Right ventricle myocardium inferior (tissue), 1 donor: ENCODE measurements around the gene LYST. TPM values are rescaled to one million over a fixed set of nuclear protein-coding genes. Genes with fewer than 3 reads are reported as not detected.

Experiments
- ATAC-seq: fragments of 200-7000 bp; cut with Tn5 transposase; one replicate; pipeline ENCODE4 v1.9.1; 2020; ENCODE audit warnings: mild to moderate bottlenecking, moderate library complexity
- DNase-seq: peaks from one replicate; pipeline ENCODE4 v3.0.0; 2021; ENCODE audit errors: missing footprints
- intact Hi-C: fragments of 100-400 bp; cut with DNase I; formaldehyde crosslinking; loops from one replicate; pipeline ENCODE4 v1.11.0; 2022
- total RNA-seq: library from RNA; stranded (reverse); fragmentation: NEBNext Ultra II Directional; extraction: Animal tissue kit (Norgen Biotek cat#: 25700); gene quantifications from one replicate; pipeline ENCODE4 v1.2.1, GENCODE V29; 2021
- donor health status: DM: no; HTN: yes; CAD: no; lungs with severe emphysema.

LYST gene
- total RNA-seq, 1 donor from 2014 or later = 10.6 TPM

- intact Hi-C loops = no loop called here
- peak; percentile 50 for ATAC-seq
Observed at GRCh38 chr1:235892734-235893413, 26.2 kb upstream of the LYST start.

DNA sequence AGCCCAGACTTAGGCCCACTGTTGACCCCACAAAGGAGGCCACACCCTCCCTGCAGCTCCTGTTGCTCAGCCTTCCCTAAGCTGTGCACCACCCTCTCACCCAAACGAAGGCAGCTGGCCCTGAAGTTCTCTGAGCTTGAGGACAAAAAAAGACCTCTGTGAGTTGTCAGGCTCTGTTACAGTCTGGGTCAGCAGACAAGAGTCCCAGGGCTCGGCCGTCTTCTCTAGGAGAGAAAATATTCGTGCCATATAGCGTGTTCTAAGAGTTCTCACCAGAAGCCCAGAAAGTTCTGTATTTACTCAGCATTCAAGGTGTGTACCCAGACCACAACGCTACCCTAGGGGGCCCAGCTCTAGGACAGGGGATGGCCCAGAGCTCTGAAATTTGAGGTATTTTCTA lies 25.5 kb upstream of the LYST start:
- no peak for DNase-seq
- intact Hi-C loops = no loop called here
- ATAC-seq = no peak

More at GRCh38 chr1:235892734-235893413, 26.2 kb upstream of the LYST start:
- no peak for DNase-seq

DNA sequence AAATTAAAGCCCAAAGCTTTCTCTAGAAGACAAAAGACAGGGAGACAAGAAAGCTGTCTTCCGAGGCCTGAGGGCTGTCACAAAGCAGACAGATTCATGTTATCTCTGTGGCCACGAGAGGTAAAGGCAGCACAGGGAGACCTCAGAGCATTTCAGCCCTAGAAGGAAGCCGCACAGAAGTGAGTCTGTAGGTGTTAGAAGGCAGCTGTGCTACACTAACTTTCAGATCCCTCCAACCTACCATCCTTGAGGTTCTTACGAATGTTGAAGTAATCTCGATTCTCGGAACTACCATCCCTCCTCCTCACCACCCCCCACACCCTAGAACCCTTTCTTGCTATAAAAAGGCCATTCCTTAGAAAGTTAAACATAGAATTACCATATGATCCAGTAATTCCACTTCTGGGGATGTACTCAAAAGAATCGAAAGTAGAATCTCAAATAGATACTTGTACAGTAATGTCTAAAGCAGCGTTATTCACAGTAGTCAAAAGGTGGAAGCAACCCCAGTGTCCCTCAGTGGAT lies 21.5 kb upstream of the LYST start:
- ATAC-seq (no peak), DNase-seq (no peak)
- intact Hi-C loops = no loop called here

DNA sequence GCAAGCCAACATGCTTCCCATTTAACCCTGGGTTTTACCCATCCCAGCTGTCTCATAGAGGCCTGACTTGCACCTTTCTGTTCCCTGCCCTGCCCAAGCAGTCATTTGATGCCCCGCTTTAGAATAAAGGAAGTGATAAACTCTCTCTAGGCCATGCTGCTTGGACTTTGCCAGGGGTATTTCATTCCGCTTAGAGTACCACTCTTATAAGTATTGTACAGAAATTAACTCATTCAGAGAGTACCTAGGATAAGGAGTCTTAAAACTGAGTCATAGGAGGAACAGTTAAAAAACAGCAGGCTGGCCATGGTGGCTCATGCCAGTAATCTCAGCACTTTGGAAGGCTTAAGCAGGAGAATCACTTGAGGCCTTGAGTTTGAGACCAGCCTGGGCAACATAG lies 21.0 kb upstream of the LYST start:
- no peak for DNase-seq
- no peak for ATAC-seq
- intact Hi-C loops = no loop called here

DNA sequence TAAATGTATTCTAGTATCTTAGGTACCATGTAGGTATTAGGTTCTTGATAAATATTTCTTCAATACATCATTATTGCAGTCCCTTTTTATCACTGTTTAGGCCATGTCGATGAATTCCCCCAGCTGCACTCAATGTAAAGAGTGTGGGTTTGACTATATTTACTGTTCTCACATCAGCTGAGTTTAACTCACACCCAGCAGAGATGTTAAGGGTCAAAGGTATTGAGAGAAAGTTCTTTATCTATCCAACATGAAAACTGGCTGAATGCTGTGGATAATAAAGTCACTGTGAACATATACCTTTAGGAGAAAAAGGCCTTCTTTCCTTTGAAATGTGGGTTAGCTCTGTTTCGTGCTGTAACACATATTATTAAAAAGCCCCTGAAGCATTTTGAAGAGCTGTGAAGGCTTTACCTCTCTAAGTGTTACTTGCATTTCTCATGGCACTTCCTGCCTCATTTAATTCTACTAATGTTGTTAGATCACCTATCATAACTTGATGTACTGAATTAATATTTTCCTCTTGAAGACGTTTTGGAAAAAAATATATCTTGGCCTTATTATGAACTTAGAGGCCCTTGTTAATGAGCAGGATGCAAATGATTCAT lies 19.1 kb upstream of the LYST start:
- intact Hi-C loops = no loop called here
- no peak for ATAC-seq
- DNase-seq = no peak

DNA sequence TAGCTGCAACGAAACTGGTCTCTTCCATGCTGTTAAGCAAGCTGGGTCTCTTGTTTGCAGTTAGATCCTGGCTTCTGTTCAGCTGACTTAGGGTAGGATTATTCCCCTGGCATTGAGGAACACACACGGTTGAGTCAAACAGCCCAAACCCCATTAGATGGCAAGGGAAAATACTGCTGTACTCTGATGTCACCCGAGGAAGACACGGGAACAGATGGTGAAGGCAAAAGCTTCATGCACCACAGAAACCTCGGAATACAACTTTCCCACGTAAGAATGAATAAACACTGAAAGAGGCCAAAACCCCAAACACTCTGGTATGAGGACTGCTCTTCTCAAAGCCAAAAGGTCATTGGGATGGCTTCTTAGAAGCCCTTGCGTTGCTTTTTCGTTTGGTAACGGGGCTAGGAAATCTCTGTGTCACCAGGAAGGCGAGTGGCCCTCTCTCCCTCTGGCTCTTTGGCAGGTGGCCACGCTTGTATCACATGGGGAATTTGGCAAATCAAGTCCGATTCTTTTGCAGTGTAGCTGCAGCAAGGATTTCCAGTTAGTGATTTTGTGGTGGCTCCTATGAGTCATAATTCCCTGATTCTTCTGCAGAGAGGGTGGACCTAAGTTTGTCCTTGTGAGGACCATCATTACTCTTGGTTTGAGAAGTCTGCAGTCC lies 16.7 kb upstream of the LYST start:
- intact Hi-C loops = no loop called here
- DNase-seq (peak; percentile 86), ATAC-seq (peak; percentile 84)

DNA sequence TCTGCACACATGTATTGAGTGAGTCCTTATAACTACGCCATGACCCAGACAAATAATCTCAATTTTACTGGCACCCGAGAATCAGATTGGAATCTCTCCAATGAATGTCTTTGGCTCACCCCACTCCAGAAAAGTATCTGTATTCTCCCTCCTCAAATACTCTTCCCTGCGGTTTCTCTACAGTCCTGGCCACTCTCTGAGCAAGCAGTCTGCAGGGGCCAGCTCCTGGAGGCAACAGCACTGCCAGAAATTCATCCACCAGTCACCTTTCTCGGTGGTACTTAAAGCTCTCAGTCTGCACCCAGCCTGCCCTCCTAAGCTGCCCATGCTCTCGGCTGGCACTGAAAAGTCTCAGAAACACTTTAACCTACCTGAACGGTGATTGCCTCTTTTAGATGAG lies 16.1 kb upstream of the LYST start:
- no peak for DNase-seq
- intact Hi-C loops = no loop called here
- peak; percentile 26 for ATAC-seq

- no peak for DNase-seq
- ATAC-seq = no peak
- intact Hi-C loops = no loop called here
Observed at GRCh38 chr1:235881930-235882700, 15.4 kb upstream of the LYST start.

- ATAC-seq = no peak
- no peak for DNase-seq
- intact Hi-C loops = no loop called here
Observed at GRCh38 chr1:235878082-235878811, 11.5 kb upstream of the LYST start.

GRCh38 chr1:235876402-235876841 lies 9.7 kb upstream of the LYST start:
- intact Hi-C loops = no loop called here
- ATAC-seq = no peak
- DNase-seq = no peak

DNA sequence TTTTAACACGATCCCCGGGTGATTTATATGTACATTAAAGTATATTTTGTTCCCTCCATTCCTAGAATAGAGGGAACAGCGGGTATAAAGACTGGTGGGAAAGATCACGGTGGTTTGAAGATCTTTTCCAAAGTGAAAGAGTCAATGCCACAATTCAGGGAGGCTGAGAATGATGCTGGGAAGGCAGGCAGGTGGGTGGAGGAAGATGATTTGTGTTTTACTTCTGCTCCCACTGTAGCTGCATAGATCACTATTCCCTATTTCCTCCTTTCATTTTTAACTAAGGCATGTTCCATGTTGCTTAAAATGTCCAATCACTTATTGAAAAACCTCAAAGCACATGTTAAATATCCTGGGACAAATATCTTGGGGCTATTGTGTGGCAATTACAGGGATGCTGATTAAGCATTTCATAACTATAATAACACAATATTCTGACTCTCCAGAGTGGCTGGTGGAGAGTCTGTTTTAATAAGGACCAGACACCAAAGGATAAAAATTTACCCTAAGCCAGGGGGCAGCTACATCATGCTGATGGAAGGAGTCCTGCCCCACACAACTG lies 8.4 kb upstream of the LYST start:
- intact Hi-C loops = no loop called here
- DNase-seq (no peak), ATAC-seq (no peak)

- ATAC-seq = no peak
- no peak for DNase-seq
- intact Hi-C loops = no loop called here
Observed at GRCh38 chr1:235874261-235874660, 7.6 kb upstream of the LYST start.

DNA sequence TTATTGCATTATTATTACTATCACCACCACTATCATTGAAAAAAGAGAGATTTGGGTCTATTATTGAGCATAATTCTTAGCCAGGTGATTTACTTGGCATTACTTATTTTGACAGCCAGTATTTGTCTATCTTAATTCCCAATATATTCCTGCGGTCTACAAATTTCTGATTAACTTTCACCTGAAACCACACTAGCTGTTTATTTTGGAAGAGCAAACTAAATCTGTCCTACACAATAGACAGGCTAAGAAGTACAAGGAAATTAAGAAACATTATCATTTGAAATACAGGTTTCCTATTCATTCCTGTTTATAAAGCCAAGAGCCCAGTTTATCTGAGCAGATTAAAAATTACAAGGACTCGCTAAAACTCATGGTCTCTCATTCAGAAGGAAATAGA lies 6.9 kb upstream of the LYST start:
- ATAC-seq (no peak), DNase-seq (no peak)
- intact Hi-C loops = no loop called here

- no peak for ATAC-seq
- intact Hi-C loops = no loop called here
- DNase-seq = no peak
Observed at GRCh38 chr1:235873045-235873444, 6.3 kb upstream of the LYST start.

GRCh38 chr1:235872270-235872669 lies 5.6 kb upstream of the LYST start:
- ATAC-seq (no peak), DNase-seq (no peak)
- intact Hi-C loops = no loop called here

- ATAC-seq (no peak), DNase-seq (no peak)
- intact Hi-C loops = loop anchor here (10.0 kb wide), 1 partner anchor 197 kb away; the partner anchor contains the start of gene NID1
Observed at GRCh38 chr1:235867903-235868469, 1.3 kb upstream of the LYST start.

DNA sequence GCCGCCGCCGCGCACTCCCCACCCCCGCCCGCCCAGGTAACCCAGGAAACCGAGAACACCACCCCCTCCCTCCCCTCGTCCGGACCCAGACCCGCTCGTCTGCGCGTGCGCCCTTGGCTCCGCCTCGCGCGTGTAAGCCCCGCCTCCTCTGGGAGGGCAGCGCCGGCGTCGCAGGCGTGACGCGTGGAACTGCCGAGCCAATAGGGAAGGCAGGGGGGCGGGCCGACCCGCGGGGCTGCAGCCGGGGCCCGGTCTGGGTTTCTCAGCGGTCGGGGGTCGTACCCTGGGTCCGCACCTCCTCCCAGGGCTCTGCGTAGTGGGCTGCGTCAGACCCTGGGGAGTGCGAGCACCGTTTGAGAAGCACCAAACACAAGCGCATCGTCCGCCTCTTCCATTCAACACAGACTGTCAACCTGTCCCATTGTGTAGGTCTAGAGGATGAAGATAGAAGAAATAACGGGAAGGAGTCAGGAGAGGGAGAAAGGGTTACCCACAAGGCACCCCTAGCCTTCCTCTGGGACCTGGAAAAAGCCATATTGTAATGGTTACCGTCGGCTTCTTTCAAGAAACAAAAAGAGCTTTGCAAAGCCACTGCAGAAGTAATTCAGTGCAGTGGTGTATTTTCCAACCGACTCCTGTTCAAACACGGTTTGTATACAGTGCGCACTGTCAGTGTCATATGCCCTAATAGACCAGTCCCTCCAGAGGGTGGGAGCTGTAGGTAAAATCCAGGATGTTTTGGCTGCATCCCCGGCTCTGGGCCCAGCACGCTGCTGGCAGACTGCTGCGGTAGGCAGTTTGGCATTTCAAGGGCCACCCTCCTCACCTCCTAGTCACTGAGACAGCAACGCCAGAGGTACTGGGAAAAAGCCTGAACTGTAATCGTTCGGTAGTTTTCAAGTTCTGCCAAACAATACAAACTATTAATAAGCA lies 473 bp upstream of the LYST start:
- intact Hi-C loops = loop anchor here (1.0 to 10.0 kb wide), 2 partner anchors 104 to 198 kb away; partner anchors contain the start of gene NID1
- peak; percentile 98 for DNase-seq
- ATAC-seq = peak; percentile 99
